Activated naive CD4-positive, alpha-beta T cell treated with anti-CD3 and anti-CD28 coated beads, Interleukin-2, amount 10 ng/mL, durations not matched to agents 7 days and 5 days (primary cell): ENCODE measurements around the gene NFIB.

Experiments used
- CTCF ChIA-PET: fragments of 350-600 bp; sonication (Branson Sonifier 250); formaldehyde crosslinking; loops from one replicate; lab custom pipeline; 2021; ENCODE audit warnings: antibody characterized with exemption; lab: Charles Lee
- DNase-seq: peaks from one replicate; pipeline ENCODE4 v3.0.0-alpha.2; 2020
- H3K27ac Mint-ChIP-seq: one replicate; pipeline ENCODE4 v1.8.0; 2021; ENCODE audit warnings: mild to moderate bottlenecking, moderate library complexity, mixed read lengths
- H3K27me3 Mint-ChIP-seq: one replicate; pipeline ENCODE4 v1.8.0; 2021; ENCODE audit warnings: mild to moderate bottlenecking, mixed read lengths
- H3K36me3 Mint-ChIP-seq: one replicate; pipeline ENCODE4 v1.8.0; 2021; ENCODE audit warnings: mixed read lengths
- H3K4me1 Mint-ChIP-seq: one replicate; pipeline ENCODE4 v1.8.0; 2021; ENCODE audit warnings: mixed read lengths
- H3K4me3 Mint-ChIP-seq: one replicate; pipeline ENCODE4 v1.8.0; 2021; ENCODE audit warnings: mild to moderate bottlenecking, moderate library complexity, mixed read lengths
- H3K9me3 Mint-ChIP-seq: one replicate; pipeline ENCODE4 v1.8.0; 2021; ENCODE audit warnings: mixed read lengths

Gene NFIB

GRCh38 chr9:14311171-14311949 lies 2.6 kb downstream of the NFIB start:
- DNase-seq: no peak
- peaks cover 19% of the 10 kb centered on the region for H3K4me1 Mint-ChIP-seq
- H3K9me3 Mint-ChIP-seq: no peaks in the 10 kb centered on the region
- no peak overlapping the region for H3K4me3 Mint-ChIP-seq
- no peak overlapping the region for H3K27ac Mint-ChIP-seq
- peaks cover 52% of the 10 kb centered on the region for H3K27me3 Mint-ChIP-seq
- peaks cover 9% of the 10 kb centered on the region for H3K36me3 Mint-ChIP-seq
- CTCF ChIA-PET: interaction anchor here (1.0 kb wide), 1 partner anchor 12 kb away, joined by 3 read pairs; no protein-coding TSS in a partner anchor

DNA sequence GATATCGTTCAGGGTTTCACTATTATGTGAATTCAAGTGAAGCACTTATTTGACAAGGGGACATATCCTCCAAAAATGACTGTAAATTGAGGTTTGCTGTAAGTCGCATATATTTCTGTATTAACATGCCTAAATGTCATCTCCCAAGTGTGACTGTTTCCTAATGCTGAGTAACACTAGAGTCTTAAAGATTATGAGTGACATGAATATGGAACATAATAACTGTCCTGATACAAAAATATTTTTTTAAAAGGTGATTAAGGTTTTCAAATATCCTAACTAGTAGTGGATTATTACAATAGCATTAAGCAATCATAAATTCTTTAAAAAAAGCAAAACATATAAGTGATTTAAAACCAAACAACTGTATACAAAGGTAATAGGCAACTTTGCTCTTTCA lies 3.6 kb downstream of the NFIB start:
- no peak overlapping the region for H3K27ac Mint-ChIP-seq

DNA sequence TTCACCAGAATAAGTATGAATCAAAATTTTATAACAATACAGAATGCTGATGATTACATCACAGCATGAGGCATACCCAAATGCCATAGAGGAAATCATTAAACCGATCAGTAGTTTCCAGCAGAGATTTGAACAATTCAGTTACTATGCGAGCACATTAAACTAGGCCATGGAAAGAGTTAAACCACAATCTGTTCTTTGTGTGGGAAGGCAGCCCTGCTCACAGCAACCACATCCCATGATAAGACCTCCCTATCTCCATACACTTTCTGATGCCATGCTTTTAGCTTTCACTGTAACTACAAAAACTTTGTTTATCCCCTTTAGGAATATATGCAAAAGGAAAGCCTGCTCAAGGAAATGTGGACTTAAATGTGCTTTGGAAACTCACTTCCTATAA lies 4.5 kb downstream of the NFIB start:
- CTCF ChIA-PET: no interaction called here
- H3K36me3 Mint-ChIP-seq: peaks cover 7% of the 10 kb centered on the region

More for the DNA sequence above, 3.6 kb downstream of the NFIB start:
- H3K9me3 Mint-ChIP-seq: no peaks in the 10 kb centered on the region
- peaks cover 16% of the 10 kb centered on the region for H3K4me1 Mint-ChIP-seq
- peaks cover 41% of the 10 kb centered on the region for H3K27me3 Mint-ChIP-seq
- peaks cover 7% of the 10 kb centered on the region for H3K36me3 Mint-ChIP-seq
- CTCF ChIA-PET: no interaction called here
- H3K4me3 Mint-ChIP-seq: no peak overlapping the region
- DNase-seq: no peak

DNA sequence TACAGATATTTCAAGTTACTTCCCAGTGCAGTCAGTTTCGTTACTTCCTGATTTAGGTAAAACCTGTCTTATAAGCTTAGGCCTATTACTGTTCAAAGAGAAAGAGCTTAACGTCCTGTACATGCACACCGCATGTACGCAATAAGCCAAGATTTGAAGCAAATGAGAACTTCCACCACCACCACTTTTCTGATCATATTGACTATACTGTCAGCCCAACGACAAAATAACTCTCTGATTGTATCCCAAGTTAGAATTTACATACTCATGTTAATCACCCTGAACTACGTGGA lies 5.1 kb downstream of the NFIB start:
- Mint-ChIP-seq H3K27me3 (peaks cover 31% of the 10 kb centered on the region), H3K9me3 (no peaks in the 10 kb centered on the region), H3K36me3 (peaks cover 5% of the 10 kb centered on the region), H3K4me3 (no peak overlapping the region), H3K4me1 (peaks cover 10% of the 10 kb centered on the region), H3K27ac (no peak overlapping the region)
- DNase-seq: no peak
- CTCF ChIA-PET: no interaction called here

More for the DNA sequence above, 4.5 kb downstream of the NFIB start:
- no peaks in the 10 kb centered on the region for H3K9me3 Mint-ChIP-seq
- H3K4me3 Mint-ChIP-seq: no peak overlapping the region
- peaks cover 12% of the 10 kb centered on the region for H3K4me1 Mint-ChIP-seq
- H3K27ac Mint-ChIP-seq: no peak overlapping the region
- DNase-seq: no peak
- H3K27me3 Mint-ChIP-seq: peaks cover 33% of the 10 kb centered on the region

DNA sequence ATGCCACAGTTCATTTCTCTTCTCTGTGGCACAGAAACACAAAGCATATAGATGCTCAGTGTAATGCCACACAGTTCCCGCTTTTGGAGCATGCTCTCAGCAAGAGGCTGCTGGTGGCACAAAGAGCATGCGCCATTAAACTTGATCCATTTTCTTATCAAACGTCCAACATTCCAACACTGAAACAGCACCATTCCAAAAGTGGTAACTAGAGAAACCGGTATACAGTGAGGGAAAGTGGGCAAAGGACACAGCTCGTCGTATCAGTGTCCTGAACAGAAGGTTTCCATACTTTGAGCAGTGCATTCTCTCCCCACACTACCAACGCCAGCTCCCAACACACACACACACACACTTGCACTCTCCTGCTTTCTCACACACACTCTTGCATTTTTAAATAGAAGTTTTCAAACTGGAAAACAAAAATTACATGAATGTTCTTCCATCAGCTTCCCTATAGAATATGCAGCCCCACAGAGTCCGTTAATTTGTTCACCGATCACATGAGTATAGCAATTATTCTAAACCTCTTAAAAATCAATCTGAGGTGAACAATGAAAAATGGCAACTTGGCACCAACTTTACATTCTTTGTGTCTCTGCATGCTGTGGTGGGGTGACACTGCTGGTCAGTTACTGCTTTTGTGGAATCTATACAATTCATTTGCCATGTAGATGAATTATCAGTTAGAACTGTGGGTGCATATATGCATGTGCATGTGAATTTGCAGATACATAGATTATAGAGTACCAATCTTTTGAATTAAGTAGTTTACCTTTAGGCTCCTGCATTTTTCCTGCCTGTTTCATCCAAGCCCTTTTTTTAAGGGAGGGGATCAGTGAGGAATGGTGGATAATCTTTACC lies 5.7 kb downstream of the NFIB start:
- peaks cover 5% of the 10 kb centered on the region for H3K4me1 Mint-ChIP-seq
- H3K27ac Mint-ChIP-seq: no peak overlapping the region
- H3K36me3 Mint-ChIP-seq: peaks cover under 1% of the 10 kb centered on the region
- DNase-seq: no peak
- no peak overlapping the region for H3K4me3 Mint-ChIP-seq
- CTCF ChIA-PET: interaction anchor here (1.4 kb wide), 1 partner anchor 46 kb away, joined by 3 read pairs; no protein-coding TSS in a partner anchor
- peaks cover 25% of the 10 kb centered on the region for H3K27me3 Mint-ChIP-seq
- H3K9me3 Mint-ChIP-seq: no peaks in the 10 kb centered on the region

DNA sequence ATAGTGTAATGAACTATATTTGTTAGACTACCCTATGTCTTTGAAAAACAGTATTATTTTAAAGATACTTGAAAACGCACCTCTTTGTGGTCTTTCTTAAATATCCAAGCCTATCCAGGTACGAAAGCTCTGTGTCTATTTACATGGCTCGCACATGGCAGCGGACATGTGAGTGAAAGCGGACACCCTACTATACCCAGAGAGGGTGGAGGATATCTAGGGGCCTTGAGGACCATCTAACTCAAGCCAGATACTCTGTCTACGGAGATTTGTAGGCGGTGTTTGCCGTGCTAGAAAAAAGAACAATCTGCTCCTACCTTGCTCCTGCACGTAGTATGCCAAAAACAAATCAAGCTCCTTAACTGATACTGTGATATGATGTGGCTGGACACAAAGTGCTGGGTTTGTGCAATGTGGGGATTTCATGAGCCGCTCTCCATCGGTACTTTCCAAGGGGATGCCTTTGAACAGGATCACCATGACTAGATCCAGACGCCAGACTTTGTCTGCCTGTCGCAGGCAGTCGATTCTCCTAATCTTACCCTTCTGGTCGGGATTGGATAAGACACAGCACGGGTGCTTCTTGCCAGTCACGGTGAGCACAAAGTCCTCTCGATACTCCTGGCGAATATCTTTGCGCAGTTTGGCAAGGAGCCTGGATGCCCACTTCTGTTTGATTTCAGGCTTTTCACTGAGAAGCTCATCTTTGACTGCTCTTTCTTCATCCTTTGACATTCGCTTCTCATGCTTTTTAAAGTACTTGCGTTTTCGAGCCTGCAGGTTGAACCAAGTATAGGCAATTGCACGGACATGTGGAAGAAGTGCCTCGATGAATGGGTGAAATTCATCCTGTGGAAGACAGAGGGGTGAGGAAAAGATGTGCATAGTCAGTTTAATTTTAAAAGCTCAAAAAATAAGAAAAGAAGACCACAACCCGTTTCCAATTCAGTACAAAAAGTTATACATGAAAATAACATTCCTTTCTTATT lies 7.0 kb downstream of the NFIB start:
- H3K4me3 Mint-ChIP-seq: no peak overlapping the region
- CTCF ChIA-PET: interaction anchor here (1.4 kb wide), 1 partner anchor 47 kb away, joined by 3 read pairs; no protein-coding TSS in a partner anchor
- H3K9me3 Mint-ChIP-seq: no peaks in the 10 kb centered on the region
- H3K36me3 Mint-ChIP-seq: no peaks in the 10 kb centered on the region
- peaks cover 15% of the 10 kb centered on the region for H3K27me3 Mint-ChIP-seq
- DNase-seq: no peak
- H3K4me1 Mint-ChIP-seq: no peaks in the 10 kb centered on the region
- H3K27ac Mint-ChIP-seq: no peak overlapping the region

GRCh38 chr9:14306188-14306587 lies 7.8 kb downstream of the NFIB start:
- no peak overlapping the region for H3K4me3 Mint-ChIP-seq
- peaks cover 15% of the 10 kb centered on the region for H3K27me3 Mint-ChIP-seq
- CTCF ChIA-PET: no interaction called here

GRCh38 chr9:14304259-14304658 lies 9.7 kb downstream of the NFIB start:
- no peak overlapping the region for H3K4me3 Mint-ChIP-seq
- no peaks in the 10 kb centered on the region for H3K9me3 Mint-ChIP-seq
- peaks cover 15% of the 10 kb centered on the region for H3K27me3 Mint-ChIP-seq
- H3K36me3 Mint-ChIP-seq: no peaks in the 10 kb centered on the region
- DNase-seq: no peak
- no peaks in the 10 kb centered on the region for H3K4me1 Mint-ChIP-seq
- H3K27ac Mint-ChIP-seq: no peak overlapping the region
- CTCF ChIA-PET: no interaction called here

More at GRCh38 chr9:14306188-14306587, 7.8 kb downstream of the NFIB start:
- Mint-ChIP-seq H3K27ac (no peak overlapping the region), H3K4me1 (no peaks in the 10 kb centered on the region), H3K9me3 (no peaks in the 10 kb centered on the region), H3K36me3 (no peaks in the 10 kb centered on the region)
- no peak for DNase-seq

GRCh38 chr9:14303521-14303920 lies 10.4 kb downstream of the NFIB start:
- Mint-ChIP-seq H3K27me3 (peaks cover 15% of the 10 kb centered on the region), H3K27ac (no peak overlapping the region), H3K9me3 (no peaks in the 10 kb centered on the region), H3K36me3 (no peaks in the 10 kb centered on the region), H3K4me3 (no peak overlapping the region), H3K4me1 (no peaks in the 10 kb centered on the region)
- no peak for DNase-seq
- CTCF ChIA-PET: no interaction called here

DNA sequence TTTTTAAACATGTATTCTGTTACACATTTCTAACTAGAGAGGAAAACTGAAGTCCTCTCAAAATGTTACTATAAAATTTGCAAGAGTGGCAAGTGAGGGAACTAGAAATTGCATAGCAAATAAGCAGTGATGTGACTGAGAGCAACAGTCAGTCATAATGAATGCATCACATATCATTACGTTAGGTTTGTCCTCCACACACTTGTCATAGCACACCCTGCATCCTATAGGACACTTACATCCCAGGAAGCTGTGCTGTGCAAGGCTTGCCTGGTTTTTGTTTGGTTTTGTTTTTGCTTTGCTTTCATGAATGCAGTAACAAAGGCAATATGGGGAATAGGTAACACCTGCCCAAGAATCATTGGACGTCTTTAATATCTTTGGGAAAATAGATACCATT lies 10.8 kb downstream of the NFIB start:
- peaks cover 14% of the 10 kb centered on the region for H3K27me3 Mint-ChIP-seq
- no peak for DNase-seq
- no peak overlapping the region for H3K27ac Mint-ChIP-seq
- CTCF ChIA-PET: no interaction called here
- no peaks in the 10 kb centered on the region for H3K9me3 Mint-ChIP-seq
- H3K36me3 Mint-ChIP-seq: no peaks in the 10 kb centered on the region
- H3K4me3 Mint-ChIP-seq: no peak overlapping the region
- H3K4me1 Mint-ChIP-seq: no peaks in the 10 kb centered on the region

DNA sequence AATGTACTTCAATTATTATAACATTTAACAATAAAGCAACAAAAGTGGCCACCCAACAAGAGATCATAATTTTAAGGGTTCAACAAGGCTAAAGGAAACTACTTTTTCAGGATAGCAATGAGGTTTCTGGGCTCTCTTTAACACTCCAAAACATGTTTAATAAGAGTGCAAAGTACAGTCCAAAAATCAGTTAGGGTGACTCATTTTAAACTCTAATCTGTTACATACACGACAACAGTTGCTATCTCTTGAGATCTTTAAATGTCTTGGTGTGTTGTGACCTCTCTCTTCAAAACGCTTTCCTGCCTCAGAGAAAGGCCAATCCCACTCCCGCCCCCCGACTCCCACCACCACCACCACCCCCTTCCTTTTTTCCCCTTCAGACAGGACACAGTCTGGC lies 11.5 kb downstream of the NFIB start:
- Mint-ChIP-seq H3K4me1 (no peaks in the 10 kb centered on the region), H3K9me3 (no peaks in the 10 kb centered on the region), H3K27ac (no peak overlapping the region), H3K27me3 (peaks cover 10% of the 10 kb centered on the region), H3K36me3 (no peaks in the 10 kb centered on the region), H3K4me3 (no peak overlapping the region)
- no peak for DNase-seq
- CTCF ChIA-PET: no interaction called here

DNA sequence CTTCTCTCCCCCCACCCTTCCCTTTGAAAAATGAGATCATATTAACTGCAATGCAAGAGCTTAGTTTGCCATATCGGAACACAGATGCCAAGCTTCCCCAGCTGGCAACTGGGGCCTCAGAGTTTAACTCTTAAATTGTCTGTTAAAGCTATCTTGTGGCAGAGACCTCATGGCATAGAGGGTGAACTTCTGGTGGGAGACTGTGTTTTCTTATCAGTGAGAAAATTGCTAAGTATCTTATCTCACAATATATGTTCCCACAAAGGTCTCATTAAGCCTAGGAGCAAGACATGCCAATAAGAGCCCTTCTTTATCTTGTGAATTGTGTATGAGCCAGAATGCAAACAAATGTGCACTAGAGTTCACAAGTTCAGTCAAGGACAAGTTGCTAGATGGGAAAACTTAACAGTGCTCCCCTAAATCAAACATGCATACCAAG lies 12.3 kb downstream of the NFIB start:
- CTCF ChIA-PET: no interaction called here
- H3K4me3 Mint-ChIP-seq: no peak overlapping the region
- no peak for DNase-seq
- H3K4me1 Mint-ChIP-seq: no peaks in the 10 kb centered on the region
- H3K27me3 Mint-ChIP-seq: peaks cover 4% of the 10 kb centered on the region
- no peaks in the 10 kb centered on the region for H3K36me3 Mint-ChIP-seq
- no peaks in the 10 kb centered on the region for H3K9me3 Mint-ChIP-seq
- no peak overlapping the region for H3K27ac Mint-ChIP-seq

- Mint-ChIP-seq H3K4me1 (no peaks in the 10 kb centered on the region), H3K4me3 (no peak overlapping the region), H3K27me3 (peaks cover 4% of the 10 kb centered on the region), H3K36me3 (no peaks in the 10 kb centered on the region), H3K27ac (no peak overlapping the region), H3K9me3 (no peaks in the 10 kb centered on the region)
- no peak for DNase-seq
- CTCF ChIA-PET: no interaction called here
Measured at GRCh38 chr9:14301006-14301405, 12.9 kb downstream of the NFIB start.

DNA sequence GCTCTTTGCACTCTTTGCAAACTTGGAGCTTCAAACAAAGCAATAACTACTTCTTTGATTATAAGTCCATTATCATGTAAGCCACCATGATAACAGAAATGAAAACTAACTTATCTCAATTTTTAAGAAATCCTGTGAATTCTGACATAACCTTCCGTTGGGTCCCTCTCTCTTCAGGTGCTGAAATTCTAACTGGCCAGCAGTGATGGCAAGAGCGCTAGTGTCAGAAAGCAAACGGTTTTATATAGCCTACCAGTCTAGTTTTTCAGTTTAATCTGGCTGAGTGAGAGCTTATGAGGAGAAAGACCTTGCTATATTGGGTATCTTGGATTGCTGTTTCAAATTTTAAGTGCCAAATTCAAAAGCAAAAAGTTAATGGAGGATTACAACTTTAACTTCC lies 13.4 kb downstream of the NFIB start:
- Mint-ChIP-seq H3K36me3 (no peaks in the 10 kb centered on the region), H3K27ac (no peak overlapping the region), H3K4me3 (no peak overlapping the region), H3K4me1 (no peaks in the 10 kb centered on the region), H3K9me3 (no peaks in the 10 kb centered on the region), H3K27me3 (peaks cover 4% of the 10 kb centered on the region)
- no peak for DNase-seq
- CTCF ChIA-PET: no interaction called here
